Measurements from ENCODE around the gene ETV1. TPM values are rescaled to one million over a fixed set of nuclear protein-coding genes. Genes with fewer than 3 reads are reported as not detected.
"Not testable (repeated sequence)": the region's sequence is repeated elsewhere in the genome, so short reads cannot be mapped to it uniquely, and the experiment has no call there.

The ETV1 gene
- total RNA-seq, 1 donor from 2014 or later: 4.2 TPM

DNA sequence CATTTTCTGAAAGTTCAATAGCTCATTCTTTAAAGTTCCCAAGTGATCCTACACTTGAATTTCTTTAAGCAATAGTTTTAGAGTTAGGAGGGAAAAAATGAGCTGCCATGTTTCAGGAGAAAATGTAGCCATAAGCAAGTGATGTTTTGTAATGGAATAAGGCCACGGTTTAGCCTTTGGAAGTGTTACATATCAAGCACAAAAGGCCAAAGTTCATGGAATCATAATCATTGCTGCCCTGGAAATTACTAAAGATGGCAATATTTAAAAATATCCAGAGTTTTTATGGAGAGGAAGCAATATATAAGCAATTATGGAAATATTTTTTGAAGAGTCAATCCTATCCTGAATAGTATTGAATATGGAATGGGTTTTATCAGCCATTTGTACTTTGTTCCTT, 68.4 kb downstream of the ETV1 start:
- intact Hi-C loops (cut with DNase I): no loop called here
- no peaks in the 10 kb centered on the region for H3K27me3 ChIP-seq

DNA sequence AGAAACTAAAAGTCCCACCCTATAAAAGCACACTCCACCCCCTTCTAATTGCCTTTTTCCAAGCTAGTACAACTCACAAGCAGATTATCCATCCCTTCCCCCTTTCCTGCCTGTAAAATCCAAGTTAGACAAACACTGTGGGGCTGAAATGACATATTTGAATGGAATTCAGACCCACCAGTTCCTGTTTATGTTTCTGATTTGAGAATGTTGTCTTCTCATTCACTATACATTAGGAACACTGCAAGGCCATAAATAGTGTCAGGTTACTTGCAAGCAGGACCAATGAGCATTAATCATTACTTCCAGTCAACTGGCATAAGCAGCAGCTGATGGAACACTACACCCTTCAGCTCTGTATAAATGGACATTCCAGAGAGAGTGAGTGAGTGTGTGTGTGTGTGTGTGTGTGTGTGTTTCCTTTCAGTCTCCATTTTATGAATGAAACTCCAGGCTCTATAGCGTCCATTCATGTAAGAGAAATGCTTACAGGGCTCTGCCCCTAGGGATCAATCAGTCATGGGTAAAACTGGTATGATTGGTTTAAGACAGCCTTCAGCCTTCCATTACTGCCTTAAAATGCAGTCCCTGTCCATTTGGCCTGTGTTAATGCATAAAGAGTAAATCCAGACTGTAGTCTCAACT, 69.3 kb downstream of the ETV1 start:
- no peak for DNase-seq (ENCODE audit: extremely low spot score in 2 of 2)
- Histone ChIP-seq H3K4me3 (no peak overlapping the region), H3K4me1 (peaks cover 6% of the 10 kb centered on the region), H3K9me3 (no peaks in the 10 kb centered on the region), H3K36me3 (no peaks in the 10 kb centered on the region), H3K27me3 (no peaks in the 10 kb centered on the region), H3K27ac (no peak overlapping the region)
- intact Hi-C loops (cut with DNase I): no loop called here
- TF ChIP-seq POLR2AphosphoS5 (IDR thresholded peaks at IDR 0.05; ENCODE audit: insufficient read depth in 1 of 2, low read depth in 1 of 2) (no peak), POLR2A (IDR thresholded peaks at IDR 0.05) (no peak)
- TF ChIP-seq, protein P1, sequence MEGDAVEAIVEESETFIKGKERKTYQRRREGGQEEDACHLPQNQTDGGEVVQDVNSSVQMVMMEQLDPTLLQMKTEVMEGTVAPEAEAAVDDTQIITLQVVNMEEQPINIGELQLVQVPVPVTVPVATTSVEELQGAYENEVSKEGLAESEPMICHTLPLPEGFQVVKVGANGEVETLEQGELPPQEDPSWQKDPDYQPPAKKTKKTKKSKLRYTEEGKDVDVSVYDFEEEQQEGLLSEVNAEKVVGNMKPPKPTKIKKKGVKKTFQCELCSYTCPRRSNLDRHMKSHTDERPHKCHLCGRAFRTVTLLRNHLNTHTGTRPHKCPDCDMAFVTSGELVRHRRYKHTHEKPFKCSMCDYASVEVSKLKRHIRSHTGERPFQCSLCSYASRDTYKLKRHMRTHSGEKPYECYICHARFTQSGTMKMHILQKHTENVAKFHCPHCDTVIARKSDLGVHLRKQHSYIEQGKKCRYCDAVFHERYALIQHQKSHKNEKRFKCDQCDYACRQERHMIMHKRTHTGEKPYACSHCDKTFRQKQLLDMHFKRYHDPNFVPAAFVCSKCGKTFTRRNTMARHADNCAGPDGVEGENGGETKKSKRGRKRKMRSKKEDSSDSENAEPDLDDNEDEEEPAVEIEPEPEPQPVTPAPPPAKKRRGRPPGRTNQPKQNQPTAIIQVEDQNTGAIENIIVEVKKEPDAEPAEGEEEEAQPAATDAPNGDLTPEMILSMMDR (IDR thresholded peaks at IDR 0.05): no peak

More for the DNA sequence above, 68.4 kb downstream of the ETV1 start:
- Histone ChIP-seq H3K9me3 (no peaks in the 10 kb centered on the region), H3K27ac (no peak overlapping the region), H3K4me1 (peaks cover 6% of the 10 kb centered on the region), H3K4me3 (no peak overlapping the region), H3K36me3 (no peaks in the 10 kb centered on the region)
- DNase-seq (ENCODE audit: extremely low spot score in 2 of 2): no peak
- TF ChIP-seq POLR2A (IDR thresholded peaks at IDR 0.05) (no peak), POLR2AphosphoS5 (IDR thresholded peaks at IDR 0.05; ENCODE audit: insufficient read depth in 1 of 2, low read depth in 1 of 2) (no peak)
- TF ChIP-seq, protein P1 (IDR thresholded peaks at IDR 0.05): no peak

DNA sequence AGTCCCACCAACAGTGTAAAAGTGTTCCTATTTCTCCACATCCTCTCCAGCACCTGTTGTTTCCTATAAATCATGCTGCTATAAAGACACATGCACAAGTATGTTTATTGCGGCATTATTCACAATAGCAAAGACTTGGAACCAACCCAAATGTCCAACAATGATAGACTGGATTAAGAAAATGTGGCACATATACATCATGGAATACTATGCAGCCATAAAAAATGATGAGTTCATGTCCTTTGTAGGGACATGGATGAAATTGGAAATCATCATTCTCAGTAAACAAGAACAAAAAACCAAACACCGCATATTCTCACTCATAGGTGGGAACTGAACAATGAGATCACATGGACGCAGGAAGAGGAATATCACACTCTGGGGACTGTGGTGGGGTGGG, 71.1 kb downstream of the ETV1 start:
- H3K27ac ChIP-seq; H3K27me3 ChIP-seq; H3K4me3 ChIP-seq; H3K36me3 ChIP-seq; H3K9me3 ChIP-seq; H3K4me1 ChIP-seq; intact Hi-C loops (cut with DNase I); DNase-seq (ENCODE audit: extremely low spot score in 2 of 2): not testable (repeated sequence)

DNA sequence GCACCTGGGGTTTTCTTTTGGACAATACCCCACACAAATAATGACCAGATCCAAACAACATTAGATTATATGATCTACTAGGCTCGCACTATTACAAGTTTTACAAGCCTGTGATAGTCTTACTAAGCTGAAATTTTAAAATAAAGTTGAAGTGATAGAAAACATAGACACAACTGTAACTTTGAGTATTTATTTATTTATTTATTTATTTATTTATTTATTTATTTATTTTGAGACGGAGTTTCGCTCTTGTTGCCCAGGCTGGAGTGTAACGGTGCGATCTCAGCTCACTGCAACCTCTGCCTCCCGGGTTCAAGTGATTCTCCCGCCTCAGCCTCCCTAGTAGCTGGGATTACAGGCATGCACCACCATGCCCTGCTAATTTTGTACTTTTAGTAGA, 72.4 kb downstream of the ETV1 start:
- DNase-seq (ENCODE audit: extremely low spot score in 2 of 2); H3K9me3 ChIP-seq; H3K27me3 ChIP-seq; intact Hi-C loops (cut with DNase I); H3K4me3 ChIP-seq; H3K4me1 ChIP-seq; H3K36me3 ChIP-seq; H3K27ac ChIP-seq: not testable (repeated sequence)

DNA sequence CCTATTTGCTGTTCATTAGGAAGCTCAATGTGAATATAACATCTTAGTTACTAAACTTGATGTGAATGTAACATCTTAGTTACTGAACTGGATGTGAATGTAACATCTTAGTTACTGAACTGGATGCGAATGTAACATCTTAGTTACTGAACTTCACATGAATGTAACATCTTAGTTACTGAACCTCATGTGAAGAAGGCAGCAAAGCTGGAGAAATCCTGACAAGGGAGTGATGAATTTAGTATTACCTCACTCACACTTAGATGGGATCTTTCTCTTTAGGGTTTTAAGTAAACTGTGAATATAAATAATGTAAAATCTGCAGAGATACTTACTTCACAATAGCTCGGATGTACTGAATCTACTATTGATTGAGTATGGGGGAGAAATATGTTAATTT, 73.6 kb downstream of the ETV1 start:
- Histone ChIP-seq H3K27me3 (no peaks in the 10 kb centered on the region), H3K4me1 (peaks cover 6% of the 10 kb centered on the region), H3K9me3 (no peaks in the 10 kb centered on the region), H3K36me3 (no peaks in the 10 kb centered on the region), H3K4me3 (no peak overlapping the region), H3K27ac (no peak overlapping the region)
- intact Hi-C loops (cut with DNase I): no loop called here
- no peak for DNase-seq (ENCODE audit: extremely low spot score in 2 of 2)
- TF ChIP-seq POLR2A (IDR thresholded peaks at IDR 0.05) (no peak), POLR2AphosphoS5 (IDR thresholded peaks at IDR 0.05; ENCODE audit: insufficient read depth in 1 of 2, low read depth in 1 of 2) (no peak)
- TF ChIP-seq, protein P1 (IDR thresholded peaks at IDR 0.05): no peak

DNA sequence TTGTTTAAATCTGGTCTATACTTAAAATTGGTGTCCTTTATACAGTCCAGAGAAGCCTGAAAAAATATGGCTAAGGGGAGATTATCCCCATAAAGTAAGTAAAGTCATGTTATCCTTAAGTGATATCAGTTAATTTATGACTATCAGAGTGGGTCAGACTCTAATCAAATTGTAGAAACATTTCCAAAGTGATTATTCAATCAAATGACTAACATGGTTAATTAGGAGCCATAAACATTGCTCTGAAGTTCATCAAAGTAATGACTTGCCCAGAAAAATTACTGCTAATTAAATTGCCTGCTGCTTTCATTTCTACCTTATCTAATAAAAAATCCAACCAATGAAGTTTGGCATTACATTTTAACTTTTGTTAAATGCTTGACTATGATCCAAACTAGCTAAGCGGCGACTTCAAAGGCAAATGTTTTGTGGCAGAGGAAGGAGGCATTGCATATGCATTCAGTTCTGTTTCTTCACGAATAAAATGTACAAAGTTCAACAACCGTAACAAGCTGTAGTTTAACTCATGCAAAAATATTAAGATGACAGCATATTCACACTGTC, 76.7 kb downstream of the ETV1 start:
- no peaks in the 10 kb centered on the region for H3K9me3 ChIP-seq
- intact Hi-C loops (cut with DNase I): no loop called here
- H3K27ac ChIP-seq: no peak overlapping the region
- H3K4me3 ChIP-seq: no peak overlapping the region
- no peaks in the 10 kb centered on the region for H3K4me1 ChIP-seq
- H3K27me3 ChIP-seq: no peaks in the 10 kb centered on the region
- DNase-seq (ENCODE audit: extremely low spot score in 2 of 2): no peak
- no peaks in the 10 kb centered on the region for H3K36me3 ChIP-seq
- no peak for TF ChIP-seq POLR2AphosphoS5 (IDR thresholded peaks at IDR 0.05; ENCODE audit: insufficient read depth in 1 of 2, low read depth in 1 of 2)
- no peak for TF ChIP-seq POLR2A (IDR thresholded peaks at IDR 0.05)
- TF ChIP-seq, protein P1 (IDR thresholded peaks at IDR 0.05): no peak
